GM15510 (cell line): ENCODE data around the gene SYF2.

Source experiments
- POLR2A ChIP-seq: IDR thresholded peaks from 3 replicates; pipeline ENCODE4 v1.6.1; 2011; ENCODE audit warnings: borderline replicate concordance; ENCODE audit not compliant: insufficient read length; ENCODE audit errors: extremely low read depth

The SYF2 gene

GRCh38 chr1:25193229-25193628 lies 39.1 kb downstream of the SYF2 start:
- TF ChIP-seq POLR2A = no peak

- no peak for TF ChIP-seq POLR2A
These were observed 40.1 kb downstream of the SYF2 start for GRCh38 chr1:25192154-25192553.

- TF ChIP-seq POLR2A = no peak
These were observed 42.0 kb downstream of the SYF2 start for GRCh38 chr1:25190260-25190659.

GRCh38 chr1:25187077-25187476 lies 45.2 kb downstream of the SYF2 start:
- no peak for TF ChIP-seq POLR2A

- TF ChIP-seq POLR2A = no peak
These were observed 45.9 kb downstream of the SYF2 start for GRCh38 chr1:25186161-25187007.

- no peak for TF ChIP-seq POLR2A
These were observed 46.7 kb downstream of the SYF2 start for GRCh38 chr1:25185409-25186160.

GRCh38 chr1:25184001-25184762 lies 48.1 kb downstream of the SYF2 start:
- no peak for TF ChIP-seq POLR2A

- TF ChIP-seq POLR2A = no peak
These were observed 48.9 kb downstream of the SYF2 start for GRCh38 chr1:25183126-25183980.

GRCh38 chr1:25182629-25183028 lies 49.7 kb downstream of the SYF2 start:
- no peak for TF ChIP-seq POLR2A

GRCh38 chr1:25180996-25181395 lies 51.3 kb downstream of the SYF2 start:
- no peak for TF ChIP-seq POLR2A

GRCh38 chr1:25178917-25179561 lies 53.3 kb downstream of the SYF2 start:
- no peak for TF ChIP-seq POLR2A

GRCh38 chr1:25174730-25175612 lies 57.3 kb downstream of the SYF2 start:
- TF ChIP-seq POLR2A = no peak

- TF ChIP-seq POLR2A = no peak
These were observed 58.0 kb downstream of the SYF2 start for GRCh38 chr1:25174363-25174729.
